Neural progenitor cell (in vitro differentiated cells): ENCODE measurements around the gene PLXNB2. TPM values are rescaled to one million over a fixed set of nuclear protein-coding genes. Genes with fewer than 3 reads are reported as not detected.
"Not testable (repeated sequence)": the region's sequence is repeated elsewhere in the genome, so short reads cannot be mapped to it uniquely, and the experiment has no call there.

Source experiments
- DNase-seq: peaks from one replicate; pipeline ENCODE4 v3.0.0-alpha.2; 2016; ENCODE audit warnings: low spot score
- H2AFZ ChIP-seq: fragments of 200-600 bp; sonication (generic); replicated peaks from 2 replicates; pipeline ENCODE4 v1.6.1; 2016; ENCODE audit warnings: antibody characterized with exemption
- H3F3A ChIP-seq: fragments of 200-600 bp; sonication (generic); 2 replicates; pipeline ENCODE4 v1.6.1; 2016; ENCODE audit warnings: antibody characterized with exemption, low read depth
- H3K27ac ChIP-seq: fragments of 200-600 bp; sonication (generic); 2 replicates; pipeline ENCODE4 v1.5.1; 2016; ENCODE audit warnings: mild to moderate bottlenecking
- H3K27me3 ChIP-seq: fragments of 200-600 bp; sonication (generic); 2 replicates; pipeline ENCODE4 v1.6.1; 2016; ENCODE audit warnings: mild to moderate bottlenecking, moderate library complexity
- H3K36me3 ChIP-seq: fragments of 200-600 bp; sonication (generic); 2 replicates; pipeline ENCODE4 v1.5.1; 2016
- H3K4me1 ChIP-seq: fragments of 200-600 bp; sonication (generic); 2 replicates; pipeline ENCODE4 v1.6.1; 2016; ENCODE audit warnings: mixed run types
- H3K4me2 ChIP-seq: fragments of 200-600 bp; sonication (generic); 2 replicates; pipeline ENCODE4 v1.6.1; 2016
- H3K4me3 ChIP-seq: fragments of 200-600 bp; sonication (generic); 2 replicates; pipeline ENCODE4 v1.5.1; 2016
- H3K79me2 ChIP-seq: fragments of 200-600 bp; sonication (generic); 2 replicates; pipeline ENCODE4 v1.6.1; 2016; ENCODE audit warnings: low read depth
- H3K9ac ChIP-seq: fragments of 200-600 bp; sonication (generic); 2 replicates; pipeline ENCODE4 v1.6.1; 2016
- H3K9me3 ChIP-seq: fragments of 200-600 bp; sonication (generic); 2 replicates; pipeline ENCODE4 v1.5.1; 2016; ENCODE audit warnings: low read depth
- H4K20me1 ChIP-seq: fragments of 200-600 bp; sonication (generic); 2 replicates; pipeline ENCODE4 v1.6.1; 2016; ENCODE audit warnings: low read depth
- H3K27ac Mint-ChIP-seq: 3 replicates; pipeline ENCODE4 v1.8.0; 2021; ENCODE audit warnings: mixed read lengths
- H3K27me3 Mint-ChIP-seq: 2 replicates; pipeline ENCODE4 v1.8.0; 2022; ENCODE audit warnings: low read depth, mild to moderate bottlenecking, inconsistent platforms, moderate library complexity, mixed read lengths; ENCODE audit not compliant: insufficient read depth
- H3K36me3 Mint-ChIP-seq: 3 replicates; pipeline ENCODE4 v1.8.0; 2021; ENCODE audit warnings: mixed read lengths
- H3K4me1 Mint-ChIP-seq: 3 replicates; pipeline ENCODE4 v1.8.0; 2021; ENCODE audit warnings: mixed read lengths
- H3K4me3 Mint-ChIP-seq: 3 replicates; pipeline ENCODE4 v1.8.0; 2021; ENCODE audit warnings: mild to moderate bottlenecking, moderate library complexity, mixed read lengths
- H3K9me3 Mint-ChIP-seq: 3 replicates; pipeline ENCODE4 v1.8.0; 2020; ENCODE audit warnings: mixed read lengths
- EZH2 ChIP-seq: fragments of 200-600 bp; sonication (generic); IDR thresholded peaks from 2 replicates; pipeline ENCODE4 v1.6.1; 2017; ENCODE audit warnings: antibody characterized with exemption, mild to moderate bottlenecking, moderate library complexity
- EZH2phosphoT487 ChIP-seq: fragments of 200-600 bp; sonication (generic); IDR thresholded peaks from 2 replicates; pipeline ENCODE4 v1.6.1; 2017; ENCODE audit warnings: antibody characterized with exemption
- total RNA-seq: library from RNA; depleted of rRNA; stranded (reverse); fragments of >200 nt; gene quantifications from 2 replicates; pipeline ENCODE4 v1.2.3, GENCODE V29; 2015; ENCODE audit warnings: low replicate concordance
- TF ChIP-seq, protein P1 (sequence below): fragments of 200-600 bp; sonication (generic); IDR thresholded peaks from 2 replicates; pipeline ENCODE4 v1.5.1; 2017; ENCODE audit warnings: antibody characterized with exemption, mild to moderate bottlenecking

The PLXNB2 gene
- total RNA-seq, 1 donor from 2014 or later: 32.4 TPM

DNA sequence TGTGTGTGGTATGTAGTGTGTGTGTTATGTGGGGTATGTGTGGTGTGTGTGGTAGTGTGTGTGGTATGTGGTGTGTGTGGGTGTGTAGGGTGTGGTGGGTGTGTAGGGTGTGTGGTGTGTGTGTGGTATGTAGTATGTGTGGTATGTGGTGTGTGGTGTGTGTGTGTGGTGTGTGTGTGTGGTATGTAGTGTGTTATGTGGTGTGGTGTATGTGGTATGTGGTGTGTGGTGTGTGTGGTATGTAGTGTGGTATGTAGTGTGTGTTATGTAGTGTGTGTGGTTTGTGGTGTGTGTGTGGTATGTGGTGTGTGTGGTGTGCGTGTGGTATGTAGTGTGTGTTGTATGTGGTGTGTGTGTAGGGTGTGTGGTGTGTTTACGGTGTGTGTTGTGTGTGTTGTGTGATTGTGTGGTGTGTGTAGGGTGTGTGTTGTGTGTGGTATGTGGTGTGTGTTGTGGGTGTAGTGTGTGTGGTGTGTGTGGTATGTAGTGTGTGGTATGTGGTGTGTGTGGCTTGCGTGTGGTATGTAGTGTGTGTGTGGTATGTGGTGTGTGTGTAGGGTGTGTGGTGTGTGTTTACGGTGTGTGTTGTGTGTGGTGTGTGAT lies 31.5 kb upstream of the PLXNB2 start:
- Histone ChIP-seq H3K4me3 (no peak overlapping the region), H3K4me2 (no peak overlapping the region), H2AFZ (no peak overlapping the region), H3K9ac (no peak overlapping the region), H3K9me3 (no peaks in the 10 kb centered on the region), H3F3A (peaks cover 50% of the 10 kb centered on the region), H3K27ac (no peak overlapping the region), H4K20me1 (no peaks in the 10 kb centered on the region), H3K79me2 (no peaks in the 10 kb centered on the region), H3K27me3 (peaks cover 5% of the 10 kb centered on the region), H3K36me3 (no peaks in the 10 kb centered on the region), H3K4me1 (no peaks in the 10 kb centered on the region)
- TF ChIP-seq EZH2: no peak
- TF ChIP-seq, protein P1, sequence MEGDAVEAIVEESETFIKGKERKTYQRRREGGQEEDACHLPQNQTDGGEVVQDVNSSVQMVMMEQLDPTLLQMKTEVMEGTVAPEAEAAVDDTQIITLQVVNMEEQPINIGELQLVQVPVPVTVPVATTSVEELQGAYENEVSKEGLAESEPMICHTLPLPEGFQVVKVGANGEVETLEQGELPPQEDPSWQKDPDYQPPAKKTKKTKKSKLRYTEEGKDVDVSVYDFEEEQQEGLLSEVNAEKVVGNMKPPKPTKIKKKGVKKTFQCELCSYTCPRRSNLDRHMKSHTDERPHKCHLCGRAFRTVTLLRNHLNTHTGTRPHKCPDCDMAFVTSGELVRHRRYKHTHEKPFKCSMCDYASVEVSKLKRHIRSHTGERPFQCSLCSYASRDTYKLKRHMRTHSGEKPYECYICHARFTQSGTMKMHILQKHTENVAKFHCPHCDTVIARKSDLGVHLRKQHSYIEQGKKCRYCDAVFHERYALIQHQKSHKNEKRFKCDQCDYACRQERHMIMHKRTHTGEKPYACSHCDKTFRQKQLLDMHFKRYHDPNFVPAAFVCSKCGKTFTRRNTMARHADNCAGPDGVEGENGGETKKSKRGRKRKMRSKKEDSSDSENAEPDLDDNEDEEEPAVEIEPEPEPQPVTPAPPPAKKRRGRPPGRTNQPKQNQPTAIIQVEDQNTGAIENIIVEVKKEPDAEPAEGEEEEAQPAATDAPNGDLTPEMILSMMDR: no peak
- no peak for TF ChIP-seq EZH2phosphoT487
- Mint-ChIP-seq H3K36me3 (no peaks in the 10 kb centered on the region), H3K4me1 (peaks cover 3% of the 10 kb centered on the region), H3K4me3 (no peak overlapping the region), H3K27ac (no peak overlapping the region), H3K27me3 (no peaks in the 10 kb centered on the region), H3K9me3 (no peaks in the 10 kb centered on the region)
- no peak for DNase-seq

DNA sequence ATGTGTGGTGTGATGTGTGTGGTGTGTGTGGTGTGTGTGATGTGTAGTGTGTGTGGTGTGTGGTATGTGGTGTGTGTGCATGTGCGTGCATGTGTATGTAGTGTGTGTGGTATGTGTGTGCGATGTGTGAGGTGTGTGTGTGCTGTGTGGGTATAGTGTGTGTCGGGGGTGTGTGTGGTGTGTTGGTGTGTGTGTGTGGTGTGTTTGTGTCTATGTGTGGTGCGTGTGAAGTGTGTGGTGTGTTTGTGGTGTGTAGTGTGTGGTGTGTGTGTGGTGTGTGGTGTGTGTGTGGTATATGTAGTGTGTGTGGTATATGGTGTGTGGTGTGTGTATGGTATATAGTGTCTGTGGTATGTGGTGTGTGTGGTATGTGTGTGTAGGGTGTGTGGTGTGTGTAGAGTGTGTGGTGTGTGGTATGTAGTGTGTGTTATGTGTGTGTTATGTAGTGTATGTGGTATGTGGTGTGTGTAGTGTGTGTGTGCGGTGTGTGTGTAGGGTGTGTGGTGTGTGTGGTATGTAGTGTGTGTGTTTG lies 30.7 kb upstream of the PLXNB2 start:
- H3K27ac Mint-ChIP-seq: no peak overlapping the region

DNA sequence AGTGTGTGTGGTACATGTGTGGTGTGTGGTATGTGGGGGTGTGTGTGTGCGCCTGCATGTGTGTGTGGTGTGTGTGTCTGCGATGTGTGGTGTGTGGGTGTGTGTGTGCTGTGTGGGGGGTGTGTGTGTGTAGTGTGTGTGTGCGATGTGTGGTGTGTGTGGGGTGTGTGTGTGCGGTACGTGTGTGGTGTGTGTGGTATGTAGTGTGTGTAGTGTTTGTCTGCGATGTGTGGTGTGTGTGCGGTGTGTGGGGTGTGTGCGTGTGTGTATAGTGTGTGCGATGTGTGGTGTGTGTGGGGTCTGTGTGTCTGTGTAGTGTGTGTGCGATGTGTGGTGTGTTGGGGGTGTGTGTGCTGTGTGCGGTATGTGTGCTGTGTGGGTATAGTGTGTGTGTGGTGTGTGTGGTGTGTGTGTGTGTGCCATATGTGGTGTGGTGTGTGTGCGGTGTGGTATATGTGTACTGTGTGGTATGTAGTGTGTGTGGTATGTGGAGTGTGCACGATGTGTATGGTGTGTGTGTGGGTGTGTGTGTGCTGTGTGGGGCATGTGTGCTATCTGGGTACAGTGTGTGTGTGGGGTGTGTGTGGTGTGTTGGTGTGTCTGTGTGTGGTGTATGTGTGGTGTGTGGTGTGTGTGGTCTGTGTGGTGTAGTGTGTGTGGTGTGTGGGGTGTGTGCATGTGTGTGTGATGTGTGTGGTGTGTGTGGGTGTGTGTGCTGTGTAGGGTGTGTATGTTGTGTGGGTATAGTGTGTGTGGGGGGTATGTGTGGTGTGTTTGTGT lies 30.0 kb upstream of the PLXNB2 start:
- no peak overlapping the region for H3K9ac ChIP-seq
- peaks cover 3% of the 10 kb centered on the region for H3K27me3 Mint-ChIP-seq
- peaks cover 1% of the 10 kb centered on the region for H3K4me1 Mint-ChIP-seq
- no peak overlapping the region for H3K27ac ChIP-seq
- no peak for TF ChIP-seq EZH2phosphoT487
- TF ChIP-seq, protein P1: no peak
- no peak for TF ChIP-seq EZH2
- H3K27ac Mint-ChIP-seq: no peak overlapping the region
- peaks cover 5% of the 10 kb centered on the region for H3K27me3 ChIP-seq
- no peaks in the 10 kb centered on the region for H3K9me3 Mint-ChIP-seq
- no peaks in the 10 kb centered on the region for H3K36me3 ChIP-seq
- H3F3A ChIP-seq: peaks cover 45% of the 10 kb centered on the region
- no peaks in the 10 kb centered on the region for H4K20me1 ChIP-seq
- no peak overlapping the region for H2AFZ ChIP-seq
- no peaks in the 10 kb centered on the region for H3K36me3 Mint-ChIP-seq
- no peaks in the 10 kb centered on the region for H3K4me1 ChIP-seq
- no peak overlapping the region for H3K4me3 ChIP-seq
- no peak for DNase-seq
- no peak overlapping the region for H3K4me2 ChIP-seq
- no peaks in the 10 kb centered on the region for H3K9me3 ChIP-seq
- no peaks in the 10 kb centered on the region for H3K79me2 ChIP-seq
- H3K4me3 Mint-ChIP-seq: no peak overlapping the region

More for the DNA sequence above, 30.7 kb upstream of the PLXNB2 start:
- no peaks in the 10 kb centered on the region for H3K9me3 Mint-ChIP-seq
- H3F3A ChIP-seq: peaks cover 50% of the 10 kb centered on the region
- H3K27me3 ChIP-seq: peaks cover 5% of the 10 kb centered on the region
- peaks cover 2% of the 10 kb centered on the region for H3K27me3 Mint-ChIP-seq
- no peaks in the 10 kb centered on the region for H3K36me3 ChIP-seq
- H2AFZ ChIP-seq: no peak overlapping the region
- no peak overlapping the region for H3K27ac ChIP-seq
- H4K20me1 ChIP-seq: no peaks in the 10 kb centered on the region
- TF ChIP-seq EZH2phosphoT487 (no peak), EZH2 (no peak)
- TF ChIP-seq, protein P1: no peak
- H3K4me1 ChIP-seq: no peaks in the 10 kb centered on the region
- H3K79me2 ChIP-seq: no peaks in the 10 kb centered on the region
- no peak overlapping the region for H3K9ac ChIP-seq
- H3K4me2 ChIP-seq: no peak overlapping the region
- DNase-seq: no peak
- no peaks in the 10 kb centered on the region for H3K9me3 ChIP-seq
- peaks cover 3% of the 10 kb centered on the region for H3K4me1 Mint-ChIP-seq
- H3K4me3 ChIP-seq: no peak overlapping the region
- no peaks in the 10 kb centered on the region for H3K36me3 Mint-ChIP-seq
- no peak overlapping the region for H3K4me3 Mint-ChIP-seq

DNA sequence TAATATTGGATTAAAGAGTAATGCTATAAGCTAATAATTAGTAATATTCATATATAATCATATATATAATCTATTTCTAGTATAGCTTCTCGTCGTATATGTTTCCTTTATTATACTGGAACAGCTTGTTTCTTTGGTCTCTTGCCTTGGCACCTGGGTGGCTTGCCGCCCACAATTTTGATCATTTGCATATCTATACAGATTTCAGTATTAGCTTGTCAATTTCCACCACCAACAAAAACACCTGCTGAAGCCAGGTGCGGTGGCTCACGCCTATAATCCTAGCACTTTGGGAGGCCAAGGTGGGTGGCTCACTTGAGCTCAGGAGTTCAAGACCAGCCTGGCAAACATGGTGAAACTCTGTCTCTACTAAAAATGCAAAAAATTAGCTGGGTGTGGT lies 27.0 kb upstream of the PLXNB2 start:
- H3K4me2 ChIP-seq, H3K4me3 Mint-ChIP-seq, H4K20me1 ChIP-seq, H3K36me3 ChIP-seq, H3K4me1 Mint-ChIP-seq, H3K4me3 ChIP-seq, H3K9me3 ChIP-seq, H3K36me3 Mint-ChIP-seq, H2AFZ ChIP-seq, H3K27me3 Mint-ChIP-seq, DNase-seq, H3K27ac Mint-ChIP-seq, H3K27ac ChIP-seq, H3K9ac ChIP-seq, H3K27me3 ChIP-seq, H3K79me2 ChIP-seq, H3K4me1 ChIP-seq, H3K9me3 Mint-ChIP-seq: not testable (repeated sequence)
- peaks cover 25% of the 10 kb centered on the region for H3F3A ChIP-seq
